ENCODE measurements around the gene IL4R.
"Not testable (repeated sequence)": the region's sequence is repeated elsewhere in the genome, so short reads cannot be mapped to it uniquely, and the experiment has no call there.

IL4R gene

GRCh38 chr16:27270349-27270748 lies 43.4 kb upstream of the IL4R start:
- Histone ChIP-seq H4K20me1 (ENCODE audit: insufficient read depth, low read length) (no peaks in the 10 kb centered on the region), H3K9ac (ENCODE audit: low read length) (no peak overlapping the region), H3K27ac (ENCODE audit: low read length) (no peak overlapping the region), H3K4me2 (ENCODE audit: low read depth, low read length) (no peak overlapping the region), H3K36me3 (replicated peaks; ENCODE audit: insufficient read depth, low read length) (no peaks in the 10 kb centered on the region), H3K9me3 (replicated peaks; ENCODE audit: insufficient read depth, low read length) (no peaks in the 10 kb centered on the region), H2AFZ (ENCODE audit: low read length) (no peak overlapping the region), H3K9me2 (replicated peaks; ENCODE audit: insufficient read depth, low read length) (no peaks in the 10 kb centered on the region), H3K27me3 (replicated peaks; ENCODE audit: insufficient read depth, low read length) (no peaks in the 10 kb centered on the region), H3F3A (ENCODE audit: insufficient read depth, low read length) (no peaks in the 10 kb centered on the region; the same call in 1 of the 2 replicates), H3K4me1 (ENCODE audit: low read length) (no peaks in the 10 kb centered on the region), H3K79me2 (ENCODE audit: low read length) (no peaks in the 10 kb centered on the region), H3K4me3 (ENCODE audit: low read length) (no peak overlapping the region)
- TF ChIP-seq EZH2 (optimal IDR thresholded peaks at IDR 0.05; ENCODE audit: low read depth, low read length) (no peak), EZH2phosphoT487 (IDR thresholded peaks at IDR 0.05; ENCODE audit: low read length) (no peak)
- TF ChIP-seq, protein P1, sequence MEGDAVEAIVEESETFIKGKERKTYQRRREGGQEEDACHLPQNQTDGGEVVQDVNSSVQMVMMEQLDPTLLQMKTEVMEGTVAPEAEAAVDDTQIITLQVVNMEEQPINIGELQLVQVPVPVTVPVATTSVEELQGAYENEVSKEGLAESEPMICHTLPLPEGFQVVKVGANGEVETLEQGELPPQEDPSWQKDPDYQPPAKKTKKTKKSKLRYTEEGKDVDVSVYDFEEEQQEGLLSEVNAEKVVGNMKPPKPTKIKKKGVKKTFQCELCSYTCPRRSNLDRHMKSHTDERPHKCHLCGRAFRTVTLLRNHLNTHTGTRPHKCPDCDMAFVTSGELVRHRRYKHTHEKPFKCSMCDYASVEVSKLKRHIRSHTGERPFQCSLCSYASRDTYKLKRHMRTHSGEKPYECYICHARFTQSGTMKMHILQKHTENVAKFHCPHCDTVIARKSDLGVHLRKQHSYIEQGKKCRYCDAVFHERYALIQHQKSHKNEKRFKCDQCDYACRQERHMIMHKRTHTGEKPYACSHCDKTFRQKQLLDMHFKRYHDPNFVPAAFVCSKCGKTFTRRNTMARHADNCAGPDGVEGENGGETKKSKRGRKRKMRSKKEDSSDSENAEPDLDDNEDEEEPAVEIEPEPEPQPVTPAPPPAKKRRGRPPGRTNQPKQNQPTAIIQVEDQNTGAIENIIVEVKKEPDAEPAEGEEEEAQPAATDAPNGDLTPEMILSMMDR (IDR thresholded peaks at IDR 0.05; ENCODE audit: low read length) = no peak
- DNase-seq = no peak

DNA sequence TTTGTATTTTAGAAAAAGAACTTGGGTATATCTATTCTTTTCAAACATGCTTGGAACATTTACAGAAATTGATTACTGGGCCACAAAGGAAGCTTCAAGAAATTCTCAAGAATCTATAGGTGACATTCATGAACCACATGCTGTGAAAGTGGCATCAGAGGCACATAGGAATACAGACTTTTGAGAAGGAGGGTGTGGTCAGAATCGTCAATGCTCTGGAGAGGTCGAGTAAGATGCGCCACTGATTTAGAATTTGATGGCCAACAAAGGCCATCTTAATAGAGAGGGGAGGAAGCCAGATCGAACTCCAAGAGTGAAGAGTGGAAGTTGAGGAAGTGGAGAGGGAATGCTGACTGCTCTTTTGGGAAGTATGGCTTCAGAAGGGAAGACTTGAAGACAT lies 41.7 kb upstream of the IL4R start:
- DNase-seq = no peak
- Histone ChIP-seq H3F3A (ENCODE audit: insufficient read depth, low read length) (no peaks in the 10 kb centered on the region; the same call in 1 of the 2 replicates), H3K27ac (ENCODE audit: low read length) (no peak overlapping the region), H3K27me3 (replicated peaks; ENCODE audit: insufficient read depth, low read length) (no peaks in the 10 kb centered on the region), H3K9me3 (replicated peaks; ENCODE audit: insufficient read depth, low read length) (no peaks in the 10 kb centered on the region), H3K79me2 (ENCODE audit: low read length) (no peaks in the 10 kb centered on the region), H3K9me2 (replicated peaks; ENCODE audit: insufficient read depth, low read length) (no peaks in the 10 kb centered on the region), H3K9ac (ENCODE audit: low read length) (no peak overlapping the region), H3K4me3 (ENCODE audit: low read length) (no peak overlapping the region), H3K4me1 (ENCODE audit: low read length) (no peaks in the 10 kb centered on the region), H3K36me3 (replicated peaks; ENCODE audit: insufficient read depth, low read length) (no peaks in the 10 kb centered on the region), H3K4me2 (ENCODE audit: low read depth, low read length) (no peak overlapping the region), H4K20me1 (ENCODE audit: insufficient read depth, low read length) (no peaks in the 10 kb centered on the region), H2AFZ (ENCODE audit: low read length) (no peak overlapping the region)
- no peak for TF ChIP-seq EZH2phosphoT487 (IDR thresholded peaks at IDR 0.05; ENCODE audit: low read length)
- TF ChIP-seq EZH2 (optimal IDR thresholded peaks at IDR 0.05; ENCODE audit: low read depth, low read length) = no peak
- TF ChIP-seq, protein P1 (IDR thresholded peaks at IDR 0.05; ENCODE audit: low read length) = no peak

- H3K36me3 ChIP-seq (replicated peaks; ENCODE audit: insufficient read depth, low read length); H3K9me2 ChIP-seq (replicated peaks; ENCODE audit: insufficient read depth, low read length); H3K27me3 ChIP-seq (replicated peaks; ENCODE audit: insufficient read depth, low read length); H3K4me3 ChIP-seq (ENCODE audit: low read length); H3K27ac ChIP-seq (ENCODE audit: low read length); H3K9ac ChIP-seq (ENCODE audit: low read length); DNase-seq; H3K79me2 ChIP-seq (ENCODE audit: low read length); H3K4me1 ChIP-seq (ENCODE audit: low read length); H3K4me2 ChIP-seq (ENCODE audit: low read depth, low read length); H3K9me3 ChIP-seq (replicated peaks; ENCODE audit: insufficient read depth, low read length); H2AFZ ChIP-seq (ENCODE audit: low read length); H3F3A ChIP-seq (ENCODE audit: insufficient read depth, low read length); H4K20me1 ChIP-seq (ENCODE audit: insufficient read depth, low read length): not testable (repeated sequence)
These were observed 41.1 kb upstream of the IL4R start for GRCh38 chr16:27272697-27273096.

DNA sequence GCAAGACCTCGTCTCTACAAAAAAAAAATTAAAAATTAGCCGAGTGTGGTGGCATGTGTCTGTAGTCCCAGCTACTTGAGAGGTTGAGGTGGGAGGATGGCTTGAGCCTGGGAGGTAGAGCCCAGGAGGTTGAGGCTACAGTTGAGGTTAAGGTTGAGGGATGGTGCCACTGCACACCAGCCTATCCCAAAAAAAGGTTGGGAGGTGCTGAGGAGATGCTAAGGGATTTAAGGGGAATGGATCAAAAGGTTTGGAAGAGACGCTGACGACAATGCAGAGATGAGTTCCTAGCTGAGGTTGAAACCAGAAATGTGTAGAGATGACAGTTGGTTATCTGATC lies 40.5 kb upstream of the IL4R start:
- DNase-seq = no peak
- Histone ChIP-seq H4K20me1 (ENCODE audit: insufficient read depth, low read length) (no peaks in the 10 kb centered on the region), H3K27me3 (replicated peaks; ENCODE audit: insufficient read depth, low read length) (no peaks in the 10 kb centered on the region), H3K9ac (ENCODE audit: low read length) (no peak overlapping the region), H2AFZ (ENCODE audit: low read length) (no peak overlapping the region), H3K79me2 (ENCODE audit: low read length) (no peaks in the 10 kb centered on the region), H3K4me3 (ENCODE audit: low read length) (no peak overlapping the region), H3K4me2 (ENCODE audit: low read depth, low read length) (no peak overlapping the region), H3K9me2 (replicated peaks; ENCODE audit: insufficient read depth, low read length) (no peaks in the 10 kb centered on the region), H3K36me3 (replicated peaks; ENCODE audit: insufficient read depth, low read length) (no peaks in the 10 kb centered on the region), H3K27ac (ENCODE audit: low read length) (no peak overlapping the region), H3K9me3 (replicated peaks; ENCODE audit: insufficient read depth, low read length) (no peaks in the 10 kb centered on the region), H3K4me1 (ENCODE audit: low read length) (no peaks in the 10 kb centered on the region), H3F3A (ENCODE audit: insufficient read depth, low read length) (no peaks in the 10 kb centered on the region; the same call in 1 of the 2 replicates)
- TF ChIP-seq, protein P1 (IDR thresholded peaks at IDR 0.05; ENCODE audit: low read length) = no peak
